HG03060 (cell line): ENCODE data around the gene TMEM11.

Experiments
- ATAC-seq: cut with Tn5 transposase; IDR thresholded peaks from one replicate; pipeline ENCODE4 v1.9.1; 2021; ENCODE audit warnings: low read depth, moderate number of reproducible peaks; ENCODE audit not compliant: unreplicated experiment

TMEM11 gene, protein sequence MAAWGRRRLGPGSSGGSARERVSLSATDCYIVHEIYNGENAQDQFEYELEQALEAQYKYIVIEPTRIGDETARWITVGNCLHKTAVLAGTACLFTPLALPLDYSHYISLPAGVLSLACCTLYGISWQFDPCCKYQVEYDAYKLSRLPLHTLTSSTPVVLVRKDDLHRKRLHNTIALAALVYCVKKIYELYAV

DNA sequence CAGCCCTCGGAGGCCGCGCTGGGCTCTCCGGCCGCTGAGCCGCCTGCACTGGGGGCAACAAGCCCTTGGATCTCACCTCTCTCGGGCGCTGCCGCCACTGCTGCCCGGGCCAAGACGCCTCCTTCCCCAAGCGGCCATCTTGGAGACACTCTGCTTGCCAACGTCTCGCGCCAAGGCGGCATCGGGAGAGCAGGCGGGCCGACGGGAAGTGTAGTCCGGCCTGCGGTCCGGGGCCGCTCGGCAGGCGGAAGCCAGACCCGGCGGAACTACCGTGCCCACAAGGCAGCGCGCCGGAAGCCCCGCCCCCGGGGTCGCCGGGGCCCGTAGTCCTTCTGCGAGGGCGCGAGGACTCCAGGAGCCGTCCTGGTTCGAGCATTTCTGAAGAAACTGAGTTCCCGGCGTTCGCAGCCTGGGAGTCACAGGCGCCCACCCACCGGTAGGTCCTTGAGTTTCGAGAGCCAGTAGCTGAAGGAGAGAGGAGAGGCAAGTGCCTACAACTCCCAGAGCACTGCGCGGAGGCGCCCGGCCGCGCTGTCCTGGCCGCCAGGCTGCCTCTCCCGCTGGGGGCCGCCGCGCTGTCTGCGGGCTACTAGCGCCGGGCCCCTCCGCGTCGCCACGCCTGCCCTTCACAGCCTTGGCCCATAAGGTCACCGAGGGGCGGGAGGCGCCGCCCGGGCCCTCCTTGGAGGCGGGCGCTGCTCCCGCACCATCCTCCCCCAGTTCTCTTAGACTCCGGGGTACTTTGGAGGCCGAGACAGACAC, at the start of gene TMEM11:
Gene TMEM11, minus strand, starts transcription at position 147 of the 762 bp plus-strand sequence. Its CDS starts 9 bp downstream, at position 138.
- peak; percentile 88 for ATAC-seq

DNA sequence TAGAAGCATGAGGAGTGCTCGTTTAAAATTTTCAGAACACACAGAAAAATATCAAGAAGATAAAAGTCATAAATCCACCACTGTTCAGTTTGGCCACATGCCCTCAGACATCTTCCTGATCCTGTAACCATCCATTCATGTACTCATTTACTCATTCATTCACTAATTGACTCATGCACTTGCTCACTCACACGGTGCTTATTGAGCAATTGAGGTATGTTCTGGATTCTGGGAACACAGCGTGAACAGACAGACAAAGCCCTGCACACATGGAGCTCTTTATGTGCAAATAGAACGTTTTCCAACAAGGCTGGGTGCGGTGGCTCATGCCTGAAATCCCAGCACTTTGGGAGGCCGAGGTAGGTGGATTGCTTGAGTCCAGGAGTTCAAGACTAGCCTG, 49.4 kb upstream of the TMEM11 start:
- no peak for ATAC-seq

DNA sequence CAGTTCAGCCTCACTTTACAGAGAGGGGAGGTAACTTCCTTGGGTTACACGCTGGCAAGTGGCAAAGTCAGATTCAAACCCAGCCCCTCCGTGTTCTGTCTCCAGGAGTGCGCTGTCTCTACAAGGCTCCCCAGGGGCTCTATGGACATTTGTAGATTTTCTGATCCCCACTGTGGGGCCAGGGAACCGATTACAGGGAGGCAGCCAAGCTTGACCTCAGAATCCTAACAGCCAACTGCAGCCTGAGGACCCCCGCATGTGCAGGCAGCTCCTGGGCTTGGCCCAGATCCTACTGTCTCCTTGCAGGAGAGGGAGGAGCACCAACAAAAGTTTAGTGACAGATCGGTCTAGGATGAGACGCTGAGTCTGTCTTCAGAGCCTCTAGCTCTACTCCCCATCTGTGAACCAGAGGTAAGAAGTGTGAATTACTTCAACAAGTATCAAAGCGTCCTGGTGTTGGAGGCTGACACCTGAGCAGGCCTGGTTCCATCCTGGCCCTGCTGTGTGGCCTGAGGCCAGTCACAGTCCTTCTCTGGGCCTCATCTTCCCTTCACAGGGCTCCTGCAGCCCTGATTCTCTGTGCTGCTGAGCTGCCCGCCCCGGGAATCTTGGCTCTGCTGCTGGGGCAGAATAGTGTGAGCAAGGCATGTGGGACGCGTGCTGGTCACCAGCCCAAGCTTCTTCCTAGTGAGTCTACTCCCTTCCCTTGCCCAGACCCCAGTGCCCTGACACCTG, 48.5 kb upstream of the TMEM11 start:
- ATAC-seq: no peak

DNA sequence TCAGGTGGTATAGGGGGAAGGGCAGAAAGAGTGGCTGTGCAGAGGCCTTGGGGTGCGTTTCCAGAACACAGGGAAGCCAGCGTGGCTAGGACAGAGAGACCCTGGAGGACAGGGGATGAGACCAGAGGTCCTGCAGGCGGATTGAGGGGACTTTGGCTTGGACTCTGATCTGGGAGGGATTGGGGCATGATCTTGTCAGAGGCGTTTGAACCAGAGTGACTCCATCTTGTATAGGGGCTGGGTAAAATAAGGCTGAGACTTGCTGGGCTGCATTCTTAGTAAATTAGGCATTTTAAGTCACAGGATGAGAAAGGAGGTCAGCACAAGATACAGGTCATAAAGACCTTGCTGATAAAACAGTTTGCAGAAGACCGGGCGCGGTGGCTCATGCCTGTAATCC, 44.6 kb upstream of the TMEM11 start:
- ATAC-seq: no peak

DNA sequence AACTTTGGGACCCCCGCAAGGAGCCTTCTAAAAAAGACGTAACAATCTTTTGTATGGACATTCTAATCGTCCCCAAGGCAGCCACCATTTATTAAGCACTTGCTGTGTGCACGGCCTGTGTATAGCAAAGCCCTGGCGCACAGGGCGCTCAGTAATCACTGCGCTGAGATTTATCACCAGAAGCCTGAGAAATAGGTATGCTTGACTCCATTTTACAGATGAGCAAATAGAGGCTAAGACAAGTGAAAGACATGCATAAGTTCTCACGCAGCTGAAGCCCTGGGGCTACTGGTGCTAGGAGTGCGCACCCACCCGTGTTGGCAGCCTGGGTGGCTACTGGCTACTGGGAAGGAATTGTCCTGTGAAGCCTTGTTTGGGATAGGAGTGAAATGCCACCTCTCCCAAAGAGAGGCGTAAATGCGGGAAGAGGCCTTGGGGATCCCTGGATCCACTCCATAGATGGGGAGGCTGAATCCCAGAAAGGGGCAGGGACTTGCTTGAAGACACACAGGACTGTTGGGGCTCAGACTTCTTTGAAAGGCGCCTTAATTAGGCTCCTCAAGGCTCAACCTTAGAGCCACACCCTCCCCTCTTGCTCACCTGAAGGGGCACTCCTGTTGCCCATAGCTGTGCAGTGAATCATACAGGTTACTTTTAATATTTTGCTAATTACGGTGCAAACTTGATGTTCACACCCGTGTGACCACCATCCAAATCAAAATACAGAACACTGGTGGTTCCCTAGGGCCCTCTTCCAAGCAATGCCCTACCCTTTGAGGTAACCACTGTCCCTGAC, 39.9 kb upstream of the TMEM11 start:
- no peak for ATAC-seq

DNA sequence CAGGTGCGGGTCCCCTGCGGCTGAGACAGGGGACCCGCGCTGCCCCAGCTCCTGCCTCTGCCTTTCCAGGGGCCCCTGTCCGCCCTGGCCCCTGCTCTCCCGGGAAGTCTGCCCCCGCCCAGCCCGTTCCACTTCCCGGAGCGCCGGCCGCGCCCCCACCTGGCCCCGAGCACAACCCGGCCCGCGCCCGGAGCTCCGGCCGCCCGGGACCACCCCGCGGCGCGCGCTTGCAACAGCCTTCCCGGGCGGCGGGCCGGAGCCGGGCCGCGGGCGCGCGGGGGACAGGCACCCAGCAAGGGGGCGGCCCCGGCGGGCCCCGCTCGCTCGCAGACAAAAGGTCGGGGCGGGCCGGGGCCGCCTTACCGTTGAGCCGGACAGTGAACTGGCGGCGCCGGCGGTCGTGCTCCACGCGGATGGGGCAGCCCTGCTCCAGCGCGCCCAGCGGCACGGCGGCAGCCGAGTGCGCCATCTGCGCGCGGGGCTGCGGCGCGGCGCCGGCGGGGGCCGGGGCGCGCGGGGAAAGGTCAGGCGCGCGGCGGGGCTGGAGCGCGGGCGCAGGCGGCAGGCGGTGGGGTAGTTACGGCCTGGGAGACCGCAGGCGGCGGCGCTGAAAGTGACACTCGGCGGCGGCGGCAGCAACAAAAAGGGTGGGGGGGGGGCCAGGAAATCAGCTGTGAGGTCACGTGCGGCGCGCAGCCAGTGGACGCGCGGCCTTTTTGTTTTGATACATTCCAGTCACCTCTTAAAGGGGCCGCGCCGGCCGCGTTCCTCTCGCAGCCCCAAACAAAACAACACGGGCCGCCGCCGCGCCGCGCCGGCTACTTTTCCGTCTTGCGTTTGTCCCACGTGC, 39.1 kb upstream of the TMEM11 start, which contains the start of gene NATD1:
Gene NATD1, minus strand, starts transcription at position 615 of the 850 bp plus-strand sequence. Its CDS starts 146 bp downstream, at position 469.
- ATAC-seq: no peak

DNA sequence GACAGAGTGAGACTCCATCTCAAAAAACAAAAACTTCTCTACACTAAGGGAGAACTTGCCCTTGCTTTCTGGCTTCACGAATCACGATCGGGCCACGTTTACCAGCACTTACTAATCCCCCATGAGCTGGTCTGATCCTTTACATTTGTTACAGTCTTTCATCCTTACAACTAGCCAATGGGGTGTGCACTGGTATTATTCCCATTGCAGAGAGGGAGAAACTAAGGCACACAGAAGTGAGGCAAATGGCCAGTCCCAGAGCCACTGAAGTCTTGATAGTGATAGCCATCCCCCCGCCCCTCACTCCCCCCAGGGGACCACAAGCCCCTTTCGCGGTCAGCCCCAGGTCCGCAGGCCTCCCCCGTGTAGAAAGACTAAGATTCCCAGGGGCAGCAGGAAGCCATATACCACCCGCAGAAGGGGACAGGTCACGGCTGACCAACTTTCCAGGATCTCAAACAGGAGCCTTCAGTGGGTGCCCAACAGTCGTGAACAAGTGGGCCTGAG, 38.4 kb upstream of the TMEM11 start:
- ATAC-seq: no peak

DNA sequence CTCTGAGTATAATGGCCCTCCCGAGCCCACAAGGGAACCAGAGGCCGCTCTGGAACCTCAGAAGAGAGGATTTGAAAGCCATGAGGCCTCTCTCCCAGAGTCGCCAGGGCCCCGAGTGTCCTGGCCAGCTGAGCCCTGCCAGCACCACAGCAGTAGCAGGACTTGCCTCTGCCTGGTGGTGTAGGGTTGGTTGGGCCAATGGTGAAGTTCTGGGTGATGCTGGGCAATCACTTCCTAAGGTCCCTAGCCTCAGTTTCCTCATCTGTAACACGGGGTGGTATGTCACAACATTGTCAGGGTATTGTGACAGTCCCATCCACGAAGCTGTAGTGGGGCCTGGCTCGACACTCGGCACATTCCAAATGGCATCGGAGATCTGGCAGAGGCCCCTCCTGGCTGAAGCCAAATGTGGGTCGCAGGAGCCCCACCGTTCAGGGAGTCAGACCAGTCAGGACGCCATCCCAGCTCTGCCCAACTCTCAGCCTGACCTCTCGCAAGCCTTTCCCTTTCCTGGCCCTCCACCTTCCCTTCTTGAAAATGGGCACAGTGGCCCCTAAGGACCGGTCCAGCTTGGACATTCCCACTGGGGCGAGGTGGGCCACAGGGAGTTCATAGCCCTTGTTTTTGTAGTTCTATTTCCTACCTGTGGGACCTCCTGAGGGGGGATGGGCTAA, 37.5 kb upstream of the TMEM11 start:
- no peak for ATAC-seq

DNA sequence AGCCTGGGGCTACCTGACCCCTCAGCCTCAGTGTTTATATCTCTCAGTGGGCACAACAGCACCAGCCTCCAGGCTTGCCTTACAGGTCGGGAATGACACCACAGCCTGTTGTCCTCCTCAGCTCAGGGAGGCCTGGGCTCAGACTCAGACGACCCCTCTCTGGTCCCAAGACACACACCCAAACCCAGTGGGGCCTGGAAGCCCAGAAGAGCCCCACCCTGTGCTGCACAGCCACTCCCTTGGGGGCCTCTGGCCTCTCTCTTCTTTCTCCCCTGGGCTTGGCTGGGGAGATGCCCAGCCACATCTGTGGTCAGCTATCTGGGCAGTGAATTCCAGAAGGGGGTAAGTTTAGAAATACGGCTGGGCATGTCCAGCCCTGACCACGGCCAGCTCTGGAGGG, 36.9 kb upstream of the TMEM11 start:
- ATAC-seq: no peak

DNA sequence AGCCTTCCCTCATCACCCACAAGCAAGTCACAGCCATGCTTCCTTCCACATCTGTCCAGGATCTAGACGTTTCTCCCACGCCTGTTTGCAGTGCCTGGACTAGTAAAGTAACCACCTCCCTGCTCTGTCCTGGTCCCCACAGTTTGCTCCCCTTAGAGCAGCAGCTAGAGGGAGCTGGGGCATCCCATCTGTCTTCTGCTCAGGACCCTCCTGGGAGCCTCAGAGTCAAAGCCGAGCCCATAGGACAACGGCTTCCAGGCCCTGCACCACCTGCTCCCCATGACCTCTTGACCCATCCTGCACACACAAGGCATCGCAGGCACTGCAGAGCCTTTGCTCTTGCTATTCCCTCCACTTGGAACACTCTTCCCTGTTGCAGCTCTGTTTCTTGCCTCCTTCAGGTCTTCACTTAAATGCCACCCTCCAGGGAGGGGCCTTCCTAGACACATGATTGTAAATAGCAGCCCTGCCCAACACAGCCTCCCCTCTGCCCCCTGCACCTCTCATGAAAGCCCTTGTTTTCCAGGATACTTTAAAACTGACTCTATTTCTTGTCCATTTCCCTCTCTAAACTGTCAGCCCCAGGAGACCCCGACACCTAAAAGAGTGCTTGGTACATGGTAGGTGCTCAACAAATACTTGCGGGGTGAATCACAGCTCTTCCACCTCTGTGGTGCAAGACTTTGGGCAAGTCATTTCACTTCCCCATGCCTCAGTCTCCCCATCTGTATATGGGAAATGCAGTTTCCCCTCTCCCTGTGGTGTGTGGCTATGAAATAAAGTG, 36.2 kb upstream of the TMEM11 start:
- no peak for ATAC-seq

DNA sequence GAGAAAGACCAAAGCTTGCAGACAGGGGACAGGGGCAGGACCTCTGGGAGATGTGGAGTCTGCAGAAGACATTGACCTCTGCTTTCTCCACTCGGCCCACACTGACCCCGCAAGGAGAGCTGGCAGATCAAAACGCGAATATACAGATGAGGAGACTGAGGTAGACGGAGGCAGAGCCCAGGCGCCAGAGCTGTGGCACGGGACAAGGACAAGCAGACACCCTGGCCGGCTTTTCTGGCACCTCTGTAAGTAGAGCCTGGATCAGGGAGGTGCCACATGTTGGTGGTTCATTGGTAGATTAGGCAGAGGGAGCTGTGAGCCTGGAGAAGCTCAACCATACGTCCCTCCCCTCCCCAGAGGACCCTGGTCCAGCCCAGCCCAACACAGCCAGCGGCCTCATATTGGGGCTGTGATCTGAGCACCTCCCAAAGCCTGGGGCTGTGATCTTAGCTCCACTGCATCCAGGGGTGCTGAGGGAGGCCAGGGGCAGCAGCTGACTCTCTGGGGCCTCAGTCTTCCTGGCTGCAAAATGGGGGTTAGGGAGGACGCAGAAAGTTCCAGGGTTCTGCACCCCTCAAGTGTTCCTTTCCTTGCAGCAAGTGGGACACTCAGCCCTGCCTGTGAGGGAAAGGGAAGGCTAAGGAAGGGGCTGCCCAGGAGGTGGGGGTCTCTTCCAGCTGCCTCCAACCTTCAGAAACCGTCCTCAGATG, 35.3 kb upstream of the TMEM11 start:
- ATAC-seq: no peak

DNA sequence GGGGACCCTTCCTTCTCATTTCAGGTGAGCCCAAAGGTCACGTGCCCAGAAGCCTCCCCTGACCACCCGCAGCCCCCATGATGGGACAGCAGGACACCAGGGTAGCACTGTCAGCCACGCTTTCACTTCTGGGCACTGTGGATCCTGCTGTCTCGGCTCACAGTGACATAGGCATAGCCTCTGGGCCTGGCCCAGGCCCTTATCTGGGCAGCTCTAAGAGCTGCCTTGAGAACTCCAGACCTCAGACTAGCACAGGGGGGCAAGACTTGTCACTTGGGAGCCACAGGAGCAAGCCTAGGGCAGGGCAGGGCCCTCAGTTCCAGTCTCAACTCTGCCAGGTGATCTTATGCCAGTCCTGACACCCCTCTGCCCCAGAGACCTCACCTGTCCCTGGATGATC, 34.5 kb upstream of the TMEM11 start:
- no peak for ATAC-seq

DNA sequence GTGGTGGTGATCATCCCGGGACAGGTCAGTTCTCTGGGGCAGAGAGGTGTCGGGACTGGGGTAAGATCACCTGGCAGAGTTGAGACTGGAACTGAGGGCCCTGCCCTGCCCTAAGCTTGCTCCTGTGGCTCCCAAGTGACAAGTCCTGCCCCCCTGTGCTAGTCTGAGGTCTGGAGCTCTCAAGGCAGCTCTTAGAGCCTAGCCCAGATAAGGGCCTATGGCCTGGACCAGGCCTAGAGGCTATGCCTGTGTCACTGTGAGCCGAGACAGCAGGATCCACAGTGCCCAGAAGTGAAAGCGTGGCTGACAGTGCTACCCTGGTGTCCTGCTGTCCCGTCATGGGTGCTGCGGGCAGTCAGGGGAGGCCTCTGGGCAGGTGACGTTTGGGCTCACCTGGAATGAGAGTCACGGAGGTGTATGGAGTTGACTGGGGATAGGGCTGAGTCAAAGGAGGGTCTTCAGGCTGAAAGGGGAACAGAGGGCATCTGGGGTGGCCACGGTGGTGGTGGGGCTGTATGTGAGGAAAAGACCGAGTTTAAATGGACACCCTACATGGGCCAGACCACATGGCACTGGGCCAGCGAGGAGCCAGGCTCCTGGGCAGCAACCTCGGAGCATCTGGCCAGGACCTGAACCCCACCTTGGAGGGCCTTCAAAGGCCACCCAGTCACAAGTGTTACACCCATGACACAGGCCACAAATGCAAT, 33.7 kb upstream of the TMEM11 start:
- no peak for ATAC-seq

DNA sequence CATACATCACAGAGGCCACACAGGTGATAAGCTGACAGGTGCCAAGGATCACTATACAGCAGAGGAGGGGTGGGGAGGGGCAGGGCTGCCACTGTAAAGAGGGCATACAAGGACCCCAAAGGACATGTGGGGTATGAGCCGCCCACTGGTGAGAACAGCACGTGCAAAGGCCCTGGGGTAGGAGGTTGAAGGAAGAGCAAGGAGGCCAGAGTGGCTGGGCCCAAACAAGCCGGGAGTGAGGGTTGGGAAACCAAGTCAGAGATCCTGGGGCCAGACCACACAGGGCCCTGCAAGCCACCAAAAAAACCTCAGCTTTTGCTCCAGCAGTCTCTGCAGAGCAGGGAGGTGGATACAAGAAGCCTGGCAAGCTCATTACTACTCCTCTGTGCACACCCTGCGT, 32.7 kb upstream of the TMEM11 start:
- ATAC-seq: no peak

DNA sequence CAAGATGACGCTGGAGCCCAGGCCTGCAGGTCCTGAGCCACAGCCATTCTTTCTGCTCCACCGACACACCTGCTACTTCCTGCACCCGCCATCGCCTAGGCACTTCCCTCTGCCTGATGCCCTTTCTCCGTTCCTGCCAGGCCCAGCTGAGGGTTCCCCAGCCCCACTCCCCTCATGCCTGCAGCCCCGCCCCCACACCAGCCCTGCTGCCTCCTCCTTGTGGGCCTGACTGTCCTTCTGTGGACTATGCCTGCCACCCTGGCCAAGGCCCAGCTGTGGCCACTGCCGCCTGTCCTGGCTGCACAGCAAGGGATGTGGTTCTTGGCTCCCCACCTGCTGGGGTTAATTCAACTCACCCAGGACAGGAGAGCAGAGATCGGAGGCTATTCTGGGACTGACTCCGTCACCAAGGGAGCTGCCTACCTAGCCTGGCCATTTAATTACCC, 31.7 kb upstream of the TMEM11 start:
- no peak for ATAC-seq

DNA sequence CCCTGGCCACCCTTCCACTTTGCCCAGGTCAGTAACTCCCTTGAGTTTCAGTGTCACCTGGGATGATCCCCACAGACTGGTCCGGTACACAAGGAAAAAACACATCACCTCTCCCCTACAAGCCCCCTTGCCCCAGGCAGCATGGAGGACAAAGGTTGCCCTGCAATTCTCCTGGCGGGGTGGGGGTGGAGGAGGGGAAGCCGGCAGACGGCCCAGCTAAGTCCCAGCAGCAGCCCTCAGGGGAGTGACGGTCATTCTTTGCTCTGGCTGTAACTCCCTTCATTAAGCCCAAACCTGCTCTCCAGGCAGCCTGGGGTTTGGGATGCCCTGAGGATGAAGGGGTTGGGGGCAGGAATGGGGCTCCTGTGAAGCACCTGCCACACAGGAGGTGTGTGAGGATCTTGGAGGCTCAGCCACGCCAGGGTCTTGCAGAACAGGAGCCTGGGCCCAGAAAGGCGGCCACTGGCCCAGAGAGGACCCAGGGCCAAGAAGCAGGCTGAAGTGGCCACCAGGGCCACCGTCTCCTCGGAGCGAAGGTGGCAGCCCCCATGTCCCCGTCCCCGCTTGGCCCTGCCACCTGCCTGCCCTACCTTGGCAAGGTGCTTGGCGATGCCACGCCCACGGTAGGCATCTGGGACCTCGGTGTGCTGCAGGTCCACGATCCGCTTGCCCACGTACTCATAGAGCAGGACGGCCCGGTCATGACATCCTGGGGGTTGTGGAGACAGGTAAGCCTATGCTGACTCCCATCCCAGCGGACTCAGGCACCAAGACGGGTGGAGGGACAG, 29.7 kb upstream of the TMEM11 start:
- no peak for ATAC-seq
